HAP-1 (cell line): ENCODE results near the gene SYPL1.

Experiments
- DNase-seq, 2 experiments: peaks; one replicate each; pipeline ENCODE4 v3.0.0-alpha.2; 2016 to 2020; ENCODE audit warnings: low spot score in 2 of 2
- H3K27me3 ChIP-seq: fragments of 250-450 bp; sonication (Bioruptor Pico); 2 replicates; pipeline ENCODE4 v1.5.1; 2020; ENCODE audit warnings: low read depth, mild to moderate bottlenecking, moderate library complexity
- H3K36me3 ChIP-seq: fragments of 250-450 bp; sonication (Bioruptor Pico); replicated peaks from 2 replicates; pipeline ENCODE4 v1.5.1; 2020; ENCODE audit warnings: mild to moderate bottlenecking
- H3K4me1 ChIP-seq: fragments of 250-450 bp; sonication (Bioruptor Pico); 2 replicates; pipeline ENCODE4 v1.5.1; 2020; ENCODE audit warnings: mild to moderate bottlenecking
- H3K4me3 ChIP-seq: fragments of 250-450 bp; sonication (Bioruptor Pico); 2 replicates; pipeline ENCODE4 v1.5.1; 2020; ENCODE audit warnings: mild to moderate bottlenecking, moderate library complexity
- H3K9me3 ChIP-seq: fragments of 250-450 bp; sonication (Bioruptor Pico); 2 replicates; pipeline ENCODE4 v1.5.1; 2020; ENCODE audit warnings: mild to moderate bottlenecking, moderate library complexity
- in situ Hi-C: fragments of 300-500 bp; cut with MboI; formaldehyde crosslinking; loops from 3 replicates; pipeline ENCODE4 v1.14.3; 2020; ENCODE audit warnings: low sequenced_read_pairs, inconsistent platforms, mixed read lengths

Gene SYPL1

DNA sequence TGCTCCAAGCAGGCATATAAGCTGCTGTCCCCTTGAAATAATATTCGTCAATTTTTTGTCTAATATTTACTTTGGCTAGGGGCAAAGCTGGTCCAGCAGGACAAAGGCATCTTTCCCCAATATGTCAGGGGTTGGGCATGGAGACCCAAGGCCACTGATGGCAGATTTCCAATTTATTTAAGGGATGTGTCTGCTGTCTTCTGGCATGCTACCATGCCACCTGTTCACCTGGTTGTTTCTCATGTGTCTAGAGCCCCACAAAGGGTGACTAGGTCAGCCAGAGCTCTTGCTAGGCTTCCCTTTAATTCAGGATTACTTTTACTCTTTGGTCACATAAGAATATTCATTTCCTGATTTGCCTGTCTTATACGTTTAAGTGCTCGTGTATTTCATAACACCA is 22.1 kb upstream of the SYPL1 start:
- H3K9me3 ChIP-seq: no peaks in the 10 kb centered on the region
- in situ Hi-C loops: no loop called here

DNA sequence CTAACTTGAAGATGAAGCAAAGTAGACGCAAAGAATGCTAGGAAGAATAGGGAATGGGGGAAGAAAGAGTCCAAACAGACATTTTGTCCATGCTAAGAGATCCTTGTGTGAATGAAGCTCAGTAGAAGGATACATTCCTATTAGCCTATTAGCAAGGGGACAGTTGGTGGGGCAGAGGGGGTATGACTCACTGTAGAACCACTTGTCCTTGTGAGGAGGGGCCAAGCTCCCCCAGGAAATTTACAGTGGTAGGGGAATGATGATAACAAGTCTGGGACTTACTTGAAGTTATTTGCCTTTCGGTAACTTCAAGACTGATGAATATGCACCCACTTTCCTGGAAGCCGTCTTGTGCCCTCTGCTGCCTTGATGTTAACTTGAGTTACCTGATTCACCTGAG is 17.2 kb upstream of the SYPL1 start:
- Histone ChIP-seq H3K36me3 (no peaks in the 10 kb centered on the region), H3K27me3 (0 out of 2 replicates have a peak, but pooled peaks cover 2% of the 10 kb centered on the region), H3K4me3 (no peak overlapping the region), H3K4me1 (0 out of 2 replicates have a peak, but pooled peaks cover 3% of the 10 kb centered on the region), H3K9me3 (no peaks in the 10 kb centered on the region)
- no peak for DNase-seq
- in situ Hi-C loops: no loop called here

More for the DNA sequence above, 22.1 kb upstream of the SYPL1 start:
- no peak for DNase-seq
- Histone ChIP-seq H3K27me3 (0 out of 2 replicates have a peak, but pooled peaks cover 2% of the 10 kb centered on the region), H3K4me3 (no peak overlapping the region), H3K36me3 (no peaks in the 10 kb centered on the region), H3K4me1 (0 out of 2 replicates have a peak, but pooled peaks cover 3% of the 10 kb centered on the region)

- H3K4me3 ChIP-seq: no peak overlapping the region
- no peaks in the 10 kb centered on the region for H3K9me3 ChIP-seq
- H3K27me3 ChIP-seq: 0 out of 2 replicates have a peak, but pooled peaks cover 2% of the 10 kb centered on the region
- 0 out of 2 replicates have a peak, but pooled peaks cover 3% of the 10 kb centered on the region for H3K4me1 ChIP-seq
- in situ Hi-C loops: no loop called here
- no peak for DNase-seq
- no peaks in the 10 kb centered on the region for H3K36me3 ChIP-seq
Observed at GRCh38 chr7:106128836-106129235, 16.7 kb upstream of the SYPL1 start.

- Histone ChIP-seq H3K36me3 (no peaks in the 10 kb centered on the region), H3K4me1 (0 out of 2 replicates have a peak, but pooled peaks cover 3% of the 10 kb centered on the region), H3K27me3 (0 out of 2 replicates have a peak, but pooled peaks cover 2% of the 10 kb centered on the region), H3K4me3 (no peak overlapping the region), H3K9me3 (no peaks in the 10 kb centered on the region)
- no peak for DNase-seq
- in situ Hi-C loops: no loop called here
Observed at GRCh38 chr7:106127984-106128780, 16.1 kb upstream of the SYPL1 start.

GRCh38 chr7:106126170-106126938 is 14.2 kb upstream of the SYPL1 start:
- H3K27me3 ChIP-seq: no peaks in the 10 kb centered on the region
- 0 out of 2 replicates have a peak, but pooled peaks cover 2% of the 10 kb centered on the region for H3K4me1 ChIP-seq
- in situ Hi-C loops: no loop called here
- H3K36me3 ChIP-seq: no peaks in the 10 kb centered on the region
- no peaks in the 10 kb centered on the region for H3K9me3 ChIP-seq
- no peak overlapping the region for H3K4me3 ChIP-seq
- no peak for DNase-seq

DNA sequence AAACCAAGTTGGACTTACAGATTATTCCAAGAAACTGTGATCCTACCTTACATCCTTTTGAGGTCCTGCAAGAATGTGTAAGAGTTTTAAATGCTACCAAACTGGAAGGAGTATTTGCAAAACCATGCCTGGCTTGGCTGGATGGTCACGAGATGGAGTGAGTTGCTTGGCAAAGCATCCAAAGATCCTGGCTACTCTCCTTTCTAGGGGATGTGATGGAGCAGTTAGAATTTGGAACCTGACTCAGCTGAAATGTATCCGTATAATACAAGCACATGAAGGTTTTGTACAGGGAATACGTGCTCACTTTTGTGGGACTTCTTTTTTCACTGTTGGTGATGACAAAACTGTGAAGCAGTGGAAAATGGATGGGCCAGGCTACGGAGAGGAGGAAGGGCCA is 13.3 kb upstream of the SYPL1 start:
- no peaks in the 10 kb centered on the region for H3K4me1 ChIP-seq
- H3K4me3 ChIP-seq: no peak overlapping the region
- in situ Hi-C loops: no loop called here
- no peaks in the 10 kb centered on the region for H3K36me3 ChIP-seq
- H3K9me3 ChIP-seq: no peaks in the 10 kb centered on the region
- no peak for DNase-seq
- no peaks in the 10 kb centered on the region for H3K27me3 ChIP-seq

GRCh38 chr7:106124186-106124585 is 12.1 kb upstream of the SYPL1 start:
- Histone ChIP-seq H3K27me3 (no peaks in the 10 kb centered on the region), H3K4me3 (no peak overlapping the region), H3K4me1 (no peaks in the 10 kb centered on the region), H3K9me3 (no peaks in the 10 kb centered on the region), H3K36me3 (no peaks in the 10 kb centered on the region)
- DNase-seq: no peak
- in situ Hi-C loops: no loop called here

- no peaks in the 10 kb centered on the region for H3K4me1 ChIP-seq
- H3K27me3 ChIP-seq: no peaks in the 10 kb centered on the region
- no peaks in the 10 kb centered on the region for H3K9me3 ChIP-seq
- H3K36me3 ChIP-seq: no peaks in the 10 kb centered on the region
- in situ Hi-C loops: no loop called here
- no peak overlapping the region for H3K4me3 ChIP-seq
- no peak for DNase-seq
Observed at GRCh38 chr7:106122713-106123112, 10.6 kb upstream of the SYPL1 start.

- Histone ChIP-seq H3K4me3 (no peak overlapping the region), H3K9me3 (no peaks in the 10 kb centered on the region), H3K36me3 (no peaks in the 10 kb centered on the region), H3K4me1 (no peaks in the 10 kb centered on the region), H3K27me3 (no peaks in the 10 kb centered on the region)
- DNase-seq: no peak
- in situ Hi-C loops: no loop called here
Observed at GRCh38 chr7:106121189-106121810, 9.2 kb upstream of the SYPL1 start.

GRCh38 chr7:106120500-106120899 is 8.4 kb upstream of the SYPL1 start:
- in situ Hi-C loops: no loop called here
- H3K4me1 ChIP-seq: no peaks in the 10 kb centered on the region
- no peak for DNase-seq

DNA sequence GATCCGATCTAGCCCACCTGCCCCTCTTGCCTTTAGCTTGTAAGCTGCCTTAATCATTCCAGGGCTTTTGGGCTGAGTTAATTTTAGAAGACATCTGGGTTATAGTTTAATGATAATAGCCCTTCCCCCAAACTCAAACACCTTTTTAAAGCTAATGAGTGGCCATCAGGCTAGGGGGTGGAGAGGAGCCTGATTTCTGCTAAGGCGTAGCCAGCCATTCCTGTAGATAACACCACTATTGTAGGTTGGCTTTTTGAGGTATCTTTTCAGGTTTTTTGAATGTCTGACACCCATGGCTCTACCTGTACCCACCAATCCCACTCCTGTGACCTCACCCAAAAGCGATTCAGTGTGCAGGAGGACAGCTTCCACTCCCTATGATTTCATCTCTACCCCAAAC is 7.6 kb upstream of the SYPL1 start:
- Histone ChIP-seq H3K9me3 (no peaks in the 10 kb centered on the region), H3K36me3 (no peaks in the 10 kb centered on the region), H3K27me3 (no peaks in the 10 kb centered on the region), H3K4me1 (no peaks in the 10 kb centered on the region), H3K4me3 (no peak overlapping the region)
- no peak for DNase-seq
- in situ Hi-C loops: no loop called here

More at GRCh38 chr7:106120500-106120899, 8.4 kb upstream of the SYPL1 start:
- H3K36me3 ChIP-seq: no peaks in the 10 kb centered on the region
- H3K4me3 ChIP-seq: no peak overlapping the region
- no peaks in the 10 kb centered on the region for H3K27me3 ChIP-seq
- no peaks in the 10 kb centered on the region for H3K9me3 ChIP-seq

GRCh38 chr7:106117786-106118544 is 5.9 kb upstream of the SYPL1 start:
- no peak overlapping the region for H3K4me3 ChIP-seq
- no peaks in the 10 kb centered on the region for H3K4me1 ChIP-seq
- in situ Hi-C loops: no loop called here

GRCh38 chr7:106116161-106116704 is 4.1 kb upstream of the SYPL1 start:
- in situ Hi-C loops: no loop called here
- Histone ChIP-seq H3K4me1 (0 out of 2 replicates have a peak, but pooled peaks cover 5% of the 10 kb centered on the region), H3K4me3 (no peak overlapping the region), H3K9me3 (no peaks in the 10 kb centered on the region), H3K27me3 (no peaks in the 10 kb centered on the region), H3K36me3 (no peaks in the 10 kb centered on the region)
- no peak for DNase-seq

More at GRCh38 chr7:106117786-106118544, 5.9 kb upstream of the SYPL1 start:
- Histone ChIP-seq H3K9me3 (no peaks in the 10 kb centered on the region), H3K36me3 (no peaks in the 10 kb centered on the region), H3K27me3 (no peaks in the 10 kb centered on the region)
- no peak for DNase-seq
